Peyer's patch (tissue), 4 donors: ENCODE results near the gene MMP27.

Source experiments
- CTCF ChIP-seq, 6 experiments: fragments of 450-650 bp in 4 of 6; fragments of 200-600 bp in 2 of 6; sonication (generic) in 1 of 6; IDR thresholded peaks; one replicate each; pipeline ENCODE4 v1.5.1; 2017 to 2019; ENCODE audit warnings: antibody characterized with exemption in 6 of 6, mild to moderate bottlenecking in 3 of 6, moderate library complexity in 1 of 6
- POLR2A ChIP-seq, 2 donors: fragments of 450-650 bp; IDR thresholded peaks; one replicate each; pipeline ENCODE4 v1.5.1; 2017; ENCODE audit warnings: antibody characterized with exemption in 2 of 2, mild to moderate bottlenecking in 2 of 2, moderate library complexity in 2 of 2

- TF ChIP-seq CTCF (IDR thresholded peaks at IDR 0.05) (no peak), POLR2A (IDR thresholded peaks at IDR 0.05) (no peak)
Measured at GRCh38 chr11:102685754-102686153, 19.8 kb downstream of the MMP27 start.
